Activated CD4-positive, alpha-beta T cell treated with anti-CD3 and anti-CD28 coated beads, Interleukin-10, Interleukin-2, amounts not matched to agents 100 ng/mL and 50 ng/mL, durations not matched to agents 16 hours and 8 hours (primary cell): ENCODE measurements around the gene BICDL1.
A peak's percentile ranks its signal among the peaks of the same experiment; 100 is the strongest.

Experiments used
- DNase-seq: peaks from one replicate; pipeline ENCODE4 v3.0.0-alpha.2; 2020

BICDL1 gene

DNA sequence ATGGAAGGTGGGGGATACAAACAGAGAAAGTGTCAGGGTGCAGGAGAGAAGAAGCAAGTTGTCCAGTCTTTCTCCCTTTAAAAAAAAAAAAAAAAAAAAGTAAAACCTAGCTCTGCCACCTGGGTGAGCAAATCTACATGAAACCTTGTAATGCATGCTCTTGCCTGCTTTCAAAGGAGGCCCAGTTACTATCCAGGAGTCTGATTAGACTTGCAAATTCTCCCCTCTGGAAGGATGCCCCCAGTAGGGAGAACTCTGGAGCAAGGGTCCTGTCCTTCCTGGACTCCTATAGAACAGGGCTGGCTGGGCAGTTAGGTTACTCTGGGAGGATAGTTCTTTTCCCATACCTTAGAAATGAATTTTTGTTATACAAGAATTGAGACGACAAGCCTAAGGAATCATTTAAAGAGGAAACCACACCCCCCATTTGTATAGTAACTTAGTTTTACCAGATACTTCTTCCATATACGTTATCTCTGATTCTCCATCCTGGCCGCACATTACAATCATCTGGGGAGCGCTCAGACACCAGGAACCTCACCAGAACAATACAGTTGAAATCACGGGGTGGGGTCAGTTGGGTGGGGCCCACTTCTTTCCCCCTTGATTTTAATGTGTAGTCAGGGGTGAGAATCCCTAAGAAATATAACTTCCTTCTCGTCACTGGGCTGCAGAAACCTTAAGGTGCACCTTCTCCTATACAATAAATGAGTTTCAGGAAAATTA lies 97.0 kb downstream of the BICDL1 start:
- no peak for DNase-seq

DNA sequence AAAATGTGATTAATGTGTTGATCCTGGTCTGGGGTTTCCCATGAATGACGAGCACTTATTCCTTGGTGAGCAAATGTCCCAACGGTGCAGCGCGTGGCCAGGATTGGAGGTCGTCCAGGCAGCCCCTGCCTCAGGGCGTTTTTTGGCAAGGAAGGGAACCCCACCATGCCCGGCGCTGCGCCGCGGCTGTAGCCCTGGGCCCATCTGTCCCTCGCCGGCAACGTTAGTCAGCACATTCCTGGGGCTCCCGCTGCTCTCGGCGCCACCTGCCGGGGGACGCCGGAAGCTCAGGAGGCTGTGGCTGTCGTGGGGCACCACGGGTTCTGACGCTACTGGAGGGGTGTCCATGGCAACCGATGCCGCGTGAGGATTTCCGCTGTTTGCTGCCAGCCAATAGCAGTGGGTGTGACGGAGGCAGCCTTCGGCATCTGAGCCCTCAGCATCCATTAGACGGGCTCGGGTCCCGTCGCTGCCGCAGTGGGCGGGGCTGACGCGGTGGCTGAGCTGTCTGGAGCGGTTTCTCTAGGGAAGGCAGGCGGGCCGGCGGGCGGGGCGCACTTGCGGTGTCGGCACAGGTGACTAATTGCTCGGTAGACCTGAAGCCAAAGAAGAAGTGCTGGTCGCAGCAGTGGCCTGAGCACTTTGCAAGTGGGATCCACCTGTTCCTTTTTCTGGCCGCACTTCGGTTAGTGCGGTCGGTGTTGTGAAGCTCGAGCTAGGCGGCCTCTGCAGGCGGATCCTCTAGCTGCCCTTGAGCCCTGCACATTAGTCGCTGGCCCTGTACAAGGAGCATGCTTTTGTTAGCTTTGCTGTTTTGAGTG lies 98.0 kb downstream of the BICDL1 start:
- peak; percentile 100 for DNase-seq

DNA sequence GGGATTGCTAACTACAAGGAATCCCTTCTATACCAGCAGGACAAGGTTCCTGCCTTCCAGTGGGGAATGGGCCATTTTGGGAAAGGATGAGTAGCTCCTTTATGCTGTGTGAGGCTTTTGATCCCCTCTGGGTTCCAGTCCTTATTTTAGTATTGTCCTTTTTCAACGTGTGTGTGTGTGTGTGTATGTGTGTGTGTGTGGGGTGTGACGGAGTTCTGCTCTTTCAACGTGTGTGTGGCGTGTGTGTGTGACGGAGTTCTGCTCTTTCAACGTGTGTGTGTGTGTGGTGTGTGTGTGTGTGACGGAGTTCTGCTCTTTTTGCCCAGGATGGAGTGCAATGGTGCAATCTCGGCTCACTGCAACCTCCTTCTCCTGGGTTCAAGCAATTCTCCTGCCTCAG lies 100.1 kb downstream of the BICDL1 start:
- no peak for DNase-seq

DNA sequence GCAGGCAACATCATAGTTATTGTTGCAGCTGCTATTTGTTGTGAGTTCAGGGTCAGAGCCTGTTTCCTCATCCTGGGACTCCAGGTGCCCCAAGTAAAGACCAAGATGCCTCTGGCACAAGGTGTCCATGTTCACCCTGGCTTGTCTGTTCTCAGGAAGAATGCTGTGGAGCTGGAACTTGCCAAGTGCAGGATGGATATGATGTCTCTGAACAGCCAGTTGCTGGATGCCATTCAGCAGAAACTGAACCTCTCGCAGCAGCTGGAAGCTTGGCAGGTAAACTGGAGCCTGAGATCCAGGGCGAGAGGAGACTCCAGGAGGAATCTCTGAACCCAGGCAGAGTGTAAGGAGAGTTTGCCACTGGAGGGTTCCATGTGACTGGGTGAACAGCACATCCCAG lies 100.8 kb downstream of the BICDL1 start:
- no peak for DNase-seq

DNA sequence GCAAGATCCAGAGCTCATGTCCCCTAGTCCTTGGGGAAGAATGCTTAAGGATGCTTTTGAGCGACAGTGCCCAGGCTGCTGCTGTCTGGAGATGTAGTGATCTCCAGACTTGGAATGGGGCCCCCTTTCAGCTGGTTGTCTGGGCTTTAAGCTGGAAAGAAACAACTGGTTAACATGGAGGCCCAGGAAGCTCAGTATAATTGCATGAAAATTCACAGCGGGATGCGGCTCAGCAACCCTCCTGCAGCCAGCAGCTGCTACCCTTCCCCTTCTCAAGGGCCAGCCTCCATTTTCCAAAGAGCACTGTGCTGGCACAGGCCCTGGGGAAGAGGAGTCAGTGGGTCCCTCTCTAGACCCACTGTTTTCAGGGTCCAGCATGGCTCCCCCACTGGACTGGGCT lies 101.2 kb downstream of the BICDL1 start:
- no peak for DNase-seq

DNA sequence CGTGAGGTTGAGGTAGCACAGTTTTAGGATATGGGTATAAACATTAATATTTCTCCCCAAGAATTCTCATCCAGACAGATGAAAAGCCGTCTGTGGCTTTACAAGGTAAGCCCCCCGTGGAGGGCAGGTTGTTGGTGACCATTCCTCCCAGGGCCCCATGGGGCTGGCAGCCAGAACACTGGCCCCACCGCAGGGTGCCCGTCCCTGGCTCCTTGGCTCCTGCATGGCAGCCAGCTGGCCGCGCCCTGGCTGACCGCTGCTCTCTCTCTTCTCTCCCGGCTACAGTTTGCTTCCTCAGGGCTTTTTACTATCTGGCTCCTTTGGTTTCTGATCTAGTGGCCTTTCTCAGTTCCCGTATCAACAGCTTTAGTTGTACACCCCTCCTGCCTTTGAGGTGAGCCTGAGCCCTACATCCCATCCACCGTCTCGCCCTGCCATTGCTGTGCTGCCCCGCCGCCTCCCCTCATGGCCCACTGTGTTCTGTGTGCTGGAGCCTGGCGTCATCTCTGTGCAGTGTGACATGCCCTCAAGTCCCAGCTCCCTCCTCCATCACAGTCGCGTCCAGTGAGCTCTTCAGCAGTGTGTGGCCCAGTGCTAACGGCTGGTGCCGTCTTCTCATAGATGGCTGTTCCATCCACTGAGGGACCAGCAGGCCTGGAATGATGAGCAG lies 101.7 kb downstream of the BICDL1 start:
- no peak for DNase-seq

DNA sequence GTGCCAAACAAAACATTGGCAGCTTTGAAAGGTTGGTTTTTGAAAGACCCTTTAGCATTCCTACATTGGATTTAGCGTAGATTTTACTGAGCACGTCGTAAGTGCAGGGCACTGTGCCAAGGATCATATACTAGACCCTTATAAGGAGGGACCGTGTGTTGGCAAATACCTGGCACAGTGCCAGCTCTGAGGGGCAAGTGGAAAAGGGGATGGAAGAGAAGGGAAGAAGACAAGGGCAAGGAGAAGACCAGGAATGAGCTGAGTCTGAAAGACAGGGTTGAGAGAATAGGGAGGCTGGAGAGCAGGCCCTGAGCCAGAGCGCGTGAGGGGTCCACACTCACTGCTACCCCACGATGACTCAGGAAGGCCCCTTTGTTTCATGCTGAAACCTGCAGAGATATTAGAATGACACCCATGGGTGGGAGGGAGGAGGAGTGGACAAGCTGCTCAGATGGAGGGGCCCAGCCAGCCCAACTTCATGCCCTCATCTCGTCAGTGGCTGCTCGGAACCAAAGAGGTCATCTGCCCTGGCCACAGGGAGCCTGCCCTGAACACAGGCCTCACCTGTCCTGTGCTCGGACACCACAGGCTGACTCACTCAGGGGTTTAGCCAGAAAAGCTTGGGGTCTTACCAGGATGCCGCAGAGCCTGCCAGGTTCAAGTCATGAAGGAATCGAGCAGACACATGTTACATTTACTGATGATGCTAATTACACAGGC lies 102.5 kb downstream of the BICDL1 start:
- no peak for DNase-seq

DNA sequence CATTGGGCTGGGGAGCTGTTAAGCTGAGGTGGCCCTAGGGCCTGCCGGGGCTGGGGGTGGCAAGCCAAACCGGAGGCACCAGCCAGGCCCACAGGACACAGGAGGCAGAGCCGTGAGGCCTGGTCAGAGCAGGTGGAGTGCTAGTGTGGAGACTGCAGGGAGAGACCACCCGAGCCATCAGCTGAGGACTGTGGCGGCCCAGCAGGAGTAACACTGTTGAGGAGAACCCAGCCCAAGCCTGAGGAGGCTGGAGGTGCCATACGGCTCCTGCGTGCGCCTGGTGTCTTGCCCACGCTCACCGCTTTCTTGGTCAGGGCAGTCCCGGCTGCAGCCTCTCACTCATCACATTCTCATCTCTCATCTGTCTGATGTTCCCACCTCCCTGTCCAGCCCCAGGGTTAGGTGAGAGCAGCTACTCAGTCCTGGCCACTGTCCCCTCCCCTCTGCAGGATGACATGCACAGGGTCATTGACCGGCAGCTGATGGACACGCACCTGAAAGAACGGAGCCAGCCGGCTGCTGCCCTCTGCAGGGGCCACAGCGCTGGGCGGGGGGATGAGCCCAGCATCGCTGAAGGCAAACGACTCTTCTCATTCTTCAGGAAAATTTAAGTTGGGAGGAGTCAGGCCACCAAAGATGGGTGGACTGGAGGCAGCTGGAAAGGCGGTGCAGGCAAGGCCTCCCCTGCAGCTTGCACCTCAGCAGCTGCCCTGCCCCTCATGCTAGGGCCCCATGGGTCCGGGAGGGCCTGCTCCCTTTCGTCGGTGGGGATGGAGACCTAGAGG lies 103.7 kb downstream of the BICDL1 start:
- no peak for DNase-seq

DNA sequence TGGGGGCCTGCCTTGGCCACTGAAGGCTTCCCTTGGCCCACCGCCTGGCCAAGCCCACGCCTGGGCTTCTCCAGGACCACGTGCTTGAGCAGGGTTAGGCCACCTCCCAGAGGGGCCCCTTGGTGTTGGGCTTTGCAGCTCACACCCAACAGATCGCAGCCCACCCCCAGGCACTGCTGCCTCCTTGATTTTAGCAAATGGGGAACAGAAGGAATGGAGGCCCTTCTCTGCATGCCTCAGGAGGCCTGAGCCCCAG lies 104.2 kb downstream of the BICDL1 start:
- DNase-seq: no peak

DNA sequence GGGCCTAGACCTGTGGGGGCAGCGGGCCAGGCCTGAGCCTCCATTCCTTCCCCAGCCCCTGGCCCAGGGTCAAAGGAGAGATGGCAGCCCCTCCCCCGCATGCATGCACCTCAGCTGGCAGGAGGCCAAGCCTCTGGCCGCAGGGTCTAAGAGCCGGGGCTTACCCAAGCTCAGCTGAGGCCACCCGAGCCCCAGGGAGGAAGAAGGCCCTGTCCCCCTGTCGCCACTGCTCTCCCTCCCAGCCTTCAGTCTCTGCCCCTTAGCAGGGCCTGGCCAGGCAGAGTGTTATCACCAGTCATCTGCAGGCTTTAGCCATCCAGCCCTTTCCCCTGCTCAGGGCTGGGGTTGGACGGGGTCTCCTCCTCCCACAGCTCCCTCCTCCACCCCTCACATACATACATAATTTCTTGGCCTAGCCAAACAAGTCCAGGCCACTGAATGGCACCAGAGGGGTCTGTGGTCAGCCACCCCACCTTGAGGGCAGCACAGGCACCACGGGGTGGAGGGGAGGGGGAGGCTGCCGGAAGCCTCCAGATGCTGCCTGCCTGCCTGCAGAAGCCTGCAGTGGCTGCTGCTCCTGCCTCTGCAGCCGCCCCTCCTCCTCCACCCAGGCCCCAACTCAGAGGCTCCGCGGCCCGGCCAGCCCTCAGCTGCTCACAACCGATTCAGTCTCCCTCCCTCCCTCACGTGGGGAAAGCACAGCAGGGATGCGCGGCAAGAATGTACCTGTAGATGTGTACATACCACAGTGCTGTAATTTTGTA lies 104.7 kb downstream of the BICDL1 start:
- DNase-seq: no peak

DNA sequence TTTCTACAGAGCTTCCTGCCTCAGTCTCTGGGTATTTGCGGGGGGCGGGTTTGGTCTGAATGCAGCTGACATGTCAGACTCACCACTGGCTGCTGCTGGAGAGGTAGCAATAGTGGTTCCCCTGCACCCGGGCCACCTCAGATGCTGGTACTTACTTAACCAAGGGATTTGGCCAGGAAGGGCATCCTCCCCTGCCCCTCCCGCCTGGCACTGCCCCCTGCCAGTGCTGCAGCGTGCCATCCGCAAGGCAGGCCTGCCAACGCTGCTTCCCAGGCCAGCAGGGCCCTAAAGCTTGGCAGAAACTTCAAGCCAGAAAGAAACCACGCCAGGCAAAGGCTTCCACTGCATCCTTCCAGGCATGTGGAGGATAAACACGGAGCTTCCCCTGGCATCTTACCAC lies 105.4 kb downstream of the BICDL1 start:
- DNase-seq: no peak

DNA sequence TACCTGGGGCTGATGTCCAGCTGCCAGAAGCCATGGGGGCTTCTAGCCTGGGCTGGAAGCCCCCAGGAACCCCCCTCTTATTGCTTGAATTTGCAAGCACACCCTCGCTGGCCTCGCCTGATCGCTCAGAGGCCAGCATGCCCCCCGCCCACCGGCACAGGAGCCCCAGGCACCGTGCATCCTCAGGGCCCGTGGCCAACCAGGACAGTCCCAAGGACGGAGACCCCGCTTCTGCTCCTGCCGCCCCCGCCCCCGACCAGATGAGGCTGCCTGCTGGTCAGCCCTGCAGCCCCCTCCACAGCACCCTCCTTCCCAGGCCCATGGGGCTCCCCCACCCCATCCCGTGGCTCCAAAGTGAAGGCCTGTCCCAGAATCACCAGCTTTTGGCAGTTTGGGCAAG lies 106.3 kb downstream of the BICDL1 start:
- no peak for DNase-seq

DNA sequence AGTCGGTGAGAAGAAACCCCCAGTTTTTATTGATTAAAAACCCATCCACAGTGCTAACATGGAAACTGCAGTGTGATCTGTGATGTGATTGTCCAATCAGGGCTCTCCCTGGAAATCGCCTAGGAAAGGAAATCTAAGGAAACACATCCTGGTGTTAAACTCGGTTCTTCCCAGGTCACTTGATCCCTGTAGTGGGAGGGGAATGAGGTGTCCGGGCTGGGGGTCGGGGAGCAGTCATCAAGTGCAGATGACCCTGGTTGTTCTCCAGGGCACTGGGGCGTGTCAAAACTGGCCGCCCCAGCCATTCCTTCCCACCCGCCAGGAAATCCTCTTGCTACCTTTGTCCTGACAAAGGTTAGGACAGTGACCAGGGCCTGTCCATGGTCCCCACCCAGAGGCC lies 106.7 kb downstream of the BICDL1 start:
- no peak for DNase-seq

DNA sequence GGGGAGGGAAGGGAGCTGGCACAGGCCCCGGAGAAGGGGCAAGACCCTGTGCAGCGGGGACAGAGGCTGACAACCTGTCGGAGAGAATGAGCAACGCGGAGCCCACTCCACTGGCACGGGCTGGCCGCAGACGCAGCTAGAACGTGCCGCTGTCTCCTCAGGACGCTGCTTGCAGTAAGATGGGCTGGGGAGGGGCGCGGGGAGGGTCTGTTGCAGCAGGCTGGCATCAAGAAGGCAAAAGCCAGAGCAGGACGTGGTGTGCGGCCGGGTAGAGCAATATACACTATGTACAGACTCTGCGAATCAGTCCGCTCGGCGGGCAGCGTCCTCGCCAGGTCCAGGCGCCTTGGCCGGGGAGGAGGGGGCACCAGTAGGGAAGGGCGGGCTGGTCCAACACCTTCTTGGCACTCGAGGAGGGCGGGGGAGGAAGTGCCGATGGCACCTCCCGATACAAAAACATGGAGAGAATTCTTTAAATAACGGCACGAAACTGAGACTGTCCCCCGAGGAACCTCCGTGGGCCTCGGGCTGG lies 107.7 kb downstream of the BICDL1 start:
- DNase-seq: no peak

DNA sequence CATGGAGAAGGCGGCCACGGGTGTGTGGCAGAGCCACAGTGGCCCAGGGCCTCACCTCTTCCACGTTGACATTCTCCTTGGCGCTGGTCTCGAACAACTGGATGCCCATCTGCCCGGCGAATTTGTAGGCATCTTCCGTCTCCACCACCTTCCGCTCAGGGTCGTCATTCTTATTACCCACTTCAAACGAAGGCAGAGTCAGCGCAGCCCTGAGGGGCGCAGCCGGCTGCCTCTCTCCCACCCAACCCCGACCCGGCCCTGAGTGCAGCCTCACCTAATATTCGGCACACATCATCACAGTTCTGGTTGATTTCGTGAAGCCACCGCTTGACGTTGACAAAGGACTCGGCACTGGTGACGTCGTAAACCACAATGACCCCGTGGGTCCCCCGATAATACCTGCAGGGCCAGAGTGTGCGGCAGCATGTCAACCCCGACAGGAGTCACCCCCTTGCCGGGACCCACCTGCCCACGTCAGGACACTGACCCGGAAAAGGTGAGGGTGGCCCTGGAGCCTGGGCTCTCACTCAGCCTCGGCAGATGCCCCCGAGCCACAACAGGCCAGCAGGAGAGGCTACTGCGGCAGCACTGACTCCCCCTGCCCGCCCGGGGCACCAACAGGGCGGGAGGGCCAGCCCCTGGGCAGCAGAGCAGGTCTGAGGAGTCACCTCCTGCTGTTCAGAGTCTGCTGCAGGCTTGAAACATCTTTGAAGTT lies 109.9 kb downstream of the BICDL1 start:
- DNase-seq: no peak

DNA sequence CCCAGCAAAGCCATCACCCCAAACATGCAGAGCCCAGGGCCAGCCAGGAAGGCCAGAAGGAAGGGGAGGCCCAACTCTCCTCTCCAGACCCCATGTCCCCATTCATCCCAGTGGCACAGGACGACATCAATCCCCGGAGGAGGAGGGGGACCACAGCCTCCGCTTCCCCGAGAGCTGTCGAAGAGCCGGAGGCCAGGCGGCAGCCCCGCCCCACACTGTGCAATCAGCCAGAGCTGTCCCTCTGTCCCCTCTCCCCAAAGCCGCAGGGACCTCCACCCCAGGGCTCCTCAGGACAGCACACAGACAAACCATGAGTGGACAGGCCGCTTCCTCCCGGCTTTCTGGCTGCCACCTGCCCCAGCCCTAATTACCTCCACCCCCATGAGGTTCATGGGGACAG lies 110.7 kb downstream of the BICDL1 start:
- no peak for DNase-seq

DNA sequence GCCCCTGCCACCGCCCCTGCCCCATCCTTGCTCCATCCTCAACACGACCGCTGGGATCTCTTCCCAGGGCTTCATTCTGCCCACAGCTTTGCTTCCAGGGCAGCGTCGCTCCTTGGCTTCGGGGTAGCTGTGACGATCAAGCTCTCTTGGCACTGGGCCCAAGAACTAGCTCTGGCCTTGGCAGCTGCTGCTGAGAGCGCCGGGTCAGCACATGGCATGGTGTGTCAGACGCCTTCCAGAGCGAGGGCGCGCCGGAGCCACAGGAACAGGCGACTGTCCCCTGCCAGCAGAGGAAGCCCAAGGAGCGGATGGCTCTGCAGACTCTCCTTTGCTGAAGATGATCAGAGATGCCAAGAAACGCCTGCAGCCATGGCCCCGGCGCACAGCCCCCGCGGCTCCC lies 111.6 kb downstream of the BICDL1 start:
- no peak for DNase-seq

DNA sequence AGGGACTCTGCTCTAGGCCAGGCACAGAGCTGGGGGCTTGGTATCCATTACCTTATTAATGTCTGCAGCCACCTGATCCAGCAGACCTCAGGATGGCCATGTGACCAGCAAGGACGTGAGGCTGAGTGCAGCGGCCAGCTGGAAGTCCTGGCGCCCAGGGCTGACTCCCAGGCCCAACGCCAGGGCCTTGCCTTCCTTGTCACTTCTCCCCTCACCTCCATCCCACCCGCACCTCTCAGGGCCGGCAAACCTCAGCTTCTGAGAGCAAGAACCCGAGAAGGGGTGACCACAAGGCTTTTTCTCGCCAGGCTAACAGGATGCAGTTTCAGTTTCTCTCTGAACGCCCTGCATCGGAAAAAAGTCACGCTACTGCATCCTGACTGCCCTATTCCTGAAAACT lies 112.1 kb downstream of the BICDL1 start:
- DNase-seq: no peak

DNA sequence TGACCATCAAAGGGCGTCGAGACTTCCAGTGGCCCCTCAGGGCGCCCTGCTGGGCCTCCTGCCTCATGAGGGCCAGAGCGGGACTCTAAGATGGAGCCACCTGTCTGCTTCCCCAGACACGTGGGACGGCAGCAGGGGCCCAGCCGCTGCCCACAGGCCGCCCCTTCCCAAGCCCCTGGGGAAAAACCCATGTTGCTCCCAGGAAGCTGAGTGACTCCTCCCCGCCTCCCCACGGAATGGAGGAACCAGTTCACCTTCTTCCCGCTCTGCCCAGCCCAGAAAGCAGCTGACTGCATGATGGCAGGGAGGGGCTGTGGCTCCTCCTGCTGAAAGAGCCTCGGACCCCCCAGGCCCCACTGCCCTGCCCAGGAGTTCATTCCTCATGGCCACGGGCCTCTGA lies 112.6 kb downstream of the BICDL1 start:
- no peak for DNase-seq

DNA sequence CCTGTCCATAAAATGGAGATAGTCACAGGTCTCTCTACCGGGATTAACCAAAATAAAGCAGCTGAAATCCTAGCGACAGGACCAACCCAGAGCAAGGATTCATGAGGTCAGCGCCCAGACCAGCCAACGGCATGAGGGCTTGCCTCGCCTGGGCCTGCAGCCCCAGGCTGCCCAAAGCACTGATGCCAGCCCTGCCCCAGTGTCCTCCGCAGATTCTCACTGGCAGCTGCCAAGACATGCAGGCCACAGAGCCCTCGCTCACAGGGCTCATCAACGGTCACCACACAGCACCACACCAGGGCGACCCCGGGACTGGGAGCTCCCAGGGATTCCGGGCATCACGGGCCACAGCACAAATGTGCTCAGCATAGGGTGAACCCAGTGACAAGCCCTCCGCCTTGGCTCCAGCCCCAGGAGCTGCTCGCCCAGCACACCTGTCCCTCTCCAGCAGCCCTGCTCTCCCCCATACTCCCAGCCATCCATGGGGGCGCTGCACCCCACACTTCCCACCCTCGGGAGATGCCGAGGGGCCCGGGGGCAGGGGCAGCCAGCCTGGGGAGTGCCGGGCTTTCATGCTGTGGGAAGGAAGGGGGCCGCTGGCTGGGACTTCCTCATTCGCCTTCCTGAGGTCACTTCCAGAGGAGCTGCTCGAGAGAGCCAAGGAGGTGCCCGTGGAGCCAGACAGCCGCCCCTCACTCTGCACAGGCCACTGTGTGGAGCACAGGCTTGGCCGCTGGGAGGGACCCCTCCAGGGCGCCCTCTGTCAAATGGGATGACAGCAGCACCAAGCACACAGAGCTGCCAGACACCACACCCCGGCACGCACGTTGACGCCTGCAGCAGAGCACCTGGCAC lies 113.4 kb downstream of the BICDL1 start:
- no peak for DNase-seq
